Endothelial cell of umbilical vein (primary cell): Measurements from ENCODE around the gene THAP9.
A peak's percentile ranks its signal among the peaks of the same experiment; 100 is the strongest.

ENCODE experiments used
- EZH2 ChIP-seq: IDR thresholded peaks from 2 replicates; pipeline ENCODE4 v1.6.1; 2012; ENCODE audit warnings: borderline replicate concordance, low read depth, mild to moderate bottlenecking, moderate library complexity, low read length, inconsistent platforms; ENCODE audit not compliant: severe bottlenecking
- FOS ChIP-seq: IDR thresholded peaks from 2 replicates; pipeline ENCODE4 v1.6.1; 2011; ENCODE audit warnings: mild to moderate bottlenecking, low read length, moderate library complexity, borderline replicate concordance; ENCODE audit not compliant: insufficient read depth
- GATA2 ChIP-seq: IDR thresholded peaks from 2 replicates; pipeline ENCODE4 v1.7.0; 2011; ENCODE audit warnings: low read depth, mild to moderate bottlenecking, moderate library complexity, mixed read lengths, low read length; ENCODE audit not compliant: insufficient read length, insufficient read depth
- JUN ChIP-seq: IDR thresholded peaks from 2 replicates; pipeline ENCODE4 v1.6.1; 2011; ENCODE audit warnings: borderline replicate concordance, low read depth; ENCODE audit not compliant: insufficient read length, insufficient read depth
- MAX ChIP-seq: IDR thresholded peaks from 2 replicates; pipeline ENCODE4 v1.6.1; 2011; ENCODE audit not compliant: insufficient read depth, insufficient read length
- MYC ChIP-seq: IDR thresholded peaks from one replicate; pipeline ENCODE4 v1.6.1; 2011; ENCODE audit warnings: mild to moderate bottlenecking, low read depth, low read length
- POLR2A ChIP-seq: IDR thresholded peaks from 2 replicates; pipeline ENCODE4 v1.6.1; 2012; ENCODE audit warnings: low read depth, mild to moderate bottlenecking, control low read depth, low read length
- POLR2AphosphoS5 ChIP-seq: IDR thresholded peaks from 2 replicates; pipeline ENCODE4 v1.6.1; 2012; ENCODE audit warnings: low read depth, mild to moderate bottlenecking, control low read depth, low read length, moderate library complexity; ENCODE audit not compliant: insufficient read depth
- TF ChIP-seq, protein P1 (sequence below), 2 donors: IDR thresholded peaks; 1 replicate in 1 of 2; 2 replicates in 1 of 2; pipeline ENCODE4 v1.5.1; 2011; ENCODE audit warnings: low read length in 2 of 2, mild to moderate bottlenecking in 2 of 2, moderate library complexity in 2 of 2, control low read depth in 1 of 2, inconsistent platforms in 1 of 2, low read depth in 1 of 2; ENCODE audit not compliant: insufficient read depth in 1 of 2; ENCODE audit errors: extremely low read depth in 1 of 2

- TF ChIP-seq POLR2A (peak; percentile 75), MAX (no peak), JUN (peak; percentile 5), POLR2AphosphoS5 (peak; percentile 79), EZH2 (no peak), FOS (peak; percentile 73), GATA2 (no peak), MYC (peak; percentile 64)
- TF ChIP-seq, protein P1, sequence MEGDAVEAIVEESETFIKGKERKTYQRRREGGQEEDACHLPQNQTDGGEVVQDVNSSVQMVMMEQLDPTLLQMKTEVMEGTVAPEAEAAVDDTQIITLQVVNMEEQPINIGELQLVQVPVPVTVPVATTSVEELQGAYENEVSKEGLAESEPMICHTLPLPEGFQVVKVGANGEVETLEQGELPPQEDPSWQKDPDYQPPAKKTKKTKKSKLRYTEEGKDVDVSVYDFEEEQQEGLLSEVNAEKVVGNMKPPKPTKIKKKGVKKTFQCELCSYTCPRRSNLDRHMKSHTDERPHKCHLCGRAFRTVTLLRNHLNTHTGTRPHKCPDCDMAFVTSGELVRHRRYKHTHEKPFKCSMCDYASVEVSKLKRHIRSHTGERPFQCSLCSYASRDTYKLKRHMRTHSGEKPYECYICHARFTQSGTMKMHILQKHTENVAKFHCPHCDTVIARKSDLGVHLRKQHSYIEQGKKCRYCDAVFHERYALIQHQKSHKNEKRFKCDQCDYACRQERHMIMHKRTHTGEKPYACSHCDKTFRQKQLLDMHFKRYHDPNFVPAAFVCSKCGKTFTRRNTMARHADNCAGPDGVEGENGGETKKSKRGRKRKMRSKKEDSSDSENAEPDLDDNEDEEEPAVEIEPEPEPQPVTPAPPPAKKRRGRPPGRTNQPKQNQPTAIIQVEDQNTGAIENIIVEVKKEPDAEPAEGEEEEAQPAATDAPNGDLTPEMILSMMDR (IDR thresholded peaks at IDR 0.05; ENCODE audit: extremely low read depth in 1 of 2, insufficient read depth in 1 of 2, low read depth in 1 of 2, low read length in 2 of 2) = no peak
Observed at GRCh38 chr4:82900411-82901182, at the start of gene THAP9.
